SK-N-SH (cell line): Measurements from ENCODE around the gene PIK3C2B. TPM values are rescaled to one million over a fixed set of nuclear protein-coding genes. Genes with fewer than 3 reads are reported as not detected.
"Not testable (repeated sequence)": the region's sequence is repeated elsewhere in the genome, so short reads cannot be mapped to it uniquely, and the experiment has no call there.

Source experiments
- CTCF ChIA-PET: fragments of 300-600, 350-600 bp; formaldehyde crosslinking; extraction: SDS; loops from one replicate; lab custom pipeline; 2021; lab: Yijun Ruan, JAX
- POLR2A ChIA-PET: fragments of 350-600 bp; sonication (Branson Sonifier 250); formaldehyde crosslinking; extraction: SDS; loops from one replicate; lab custom pipeline; 2020; ENCODE audit warnings: antibody characterized with exemption, inconsistent platforms; lab: Yijun Ruan, JAX
- DNase-seq: peaks from one replicate; pipeline ENCODE4 v3.0.0; 2012
- H2AFZ ChIP-seq: fragments of 200-600 bp; sonication (generic); 2 replicates; pipeline ENCODE4 v1.8.1; 2016; ENCODE audit warnings: antibody characterized with exemption, mild to moderate bottlenecking, low read depth
- H3F3A ChIP-seq: fragments of 200-600 bp; sonication (generic); replicated peaks from 2 replicates; pipeline ENCODE3; 2016; ENCODE audit warnings: antibody characterized with exemption, mild to moderate bottlenecking; ENCODE audit not compliant: insufficient read depth
- H3K27ac ChIP-seq, 2 experiments: fragments of 200-500 bp in 1 of 2; fragments of 200-600 bp in 1 of 2; sonication (Bioruptor generic) in 1 of 2; sonication (generic), shearing (Covaris generic) in 1 of 2; 2 replicates each; pipeline versions ENCODE4 v1.5.1 to v1.6.1; 2014 to 2016; ENCODE audit warnings: low read depth in 2 of 2, inconsistent platforms in 1 of 2, low read length in 1 of 2, mild to moderate bottlenecking in 1 of 2, mixed read lengths in 1 of 2
- H3K27me3 ChIP-seq: fragments of 200-600 bp; sonication (generic), shearing (Covaris generic); 2 replicates; pipeline ENCODE4 v1.6.1; 2016; ENCODE audit warnings: mixed run types; ENCODE audit not compliant: insufficient read depth
- H3K36me3 ChIP-seq, 2 experiments: fragments of 200-500 bp in 1 of 2; fragments of 200-600 bp in 1 of 2; sonication (Bioruptor generic) in 1 of 2; sonication (generic) in 1 of 2; replicated peaks in 1 of 2; 2 replicates each; pipeline versions ENCODE3 to v1.5.1; 2014 to 2016; ENCODE audit warnings: low read length in 1 of 2, mild to moderate bottlenecking in 1 of 2; ENCODE audit not compliant: insufficient read depth in 2 of 2, control insufficient read depth in 1 of 2
- H3K4me1 ChIP-seq, 2 experiments: fragments of 200-500 bp in 1 of 2; fragments of 200-600 bp in 1 of 2; sonication (Bioruptor generic) in 1 of 2; sonication (generic), shearing (Covaris generic) in 1 of 2; 2 replicates each; pipeline versions ENCODE4 v1.5.1 to v1.6.1; 2014 to 2016; ENCODE audit warnings: low read depth in 1 of 2, low read length in 1 of 2, mixed run types in 1 of 2; ENCODE audit not compliant: insufficient read depth in 2 of 2, control insufficient read depth in 1 of 2
- H3K4me2 ChIP-seq: fragments of 200-600 bp; sonication (generic), shearing (Covaris generic); 2 replicates; pipeline ENCODE4 v1.6.1; 2017; ENCODE audit warnings: mixed run types
- H3K4me3 ChIP-seq, 2 experiments: fragments of 200-500 bp in 1 of 2; fragments of 200-600 bp in 1 of 2; sonication (Bioruptor generic) in 1 of 2; sonication (generic), shearing (Covaris generic) in 1 of 2; 2 replicates each; pipeline versions ENCODE4 v1.5.1 to v1.8.1; 2014 to 2016; ENCODE audit warnings: low read depth in 2 of 2, inconsistent platforms in 1 of 2, low read length in 1 of 2, mild to moderate bottlenecking in 1 of 2, mixed read lengths in 1 of 2, moderate library complexity in 1 of 2
- H3K79me2 ChIP-seq: fragments of 200-600 bp; sonication (generic); 2 replicates; pipeline ENCODE4 v1.8.1; 2017; ENCODE audit warnings: mild to moderate bottlenecking; ENCODE audit not compliant: insufficient read depth
- H3K9ac ChIP-seq: fragments of 200-600 bp; sonication (generic); 2 replicates; pipeline ENCODE4 v1.6.1; 2017; ENCODE audit warnings: mixed run types
- H3K9me2 ChIP-seq: fragments of 200-600 bp; sonication (generic); 2 replicates; pipeline ENCODE4 v1.6.1; 2017; ENCODE audit warnings: mixed run types
- H3K9me3 ChIP-seq: fragments of 200-600 bp; sonication (generic); 2 replicates; pipeline ENCODE4 v1.6.1; 2017; ENCODE audit warnings: mixed run types, mild to moderate bottlenecking, moderate library complexity
- H4K20me1 ChIP-seq: fragments of 200-600 bp; sonication (generic); 2 replicates; pipeline ENCODE4 v1.6.1; 2017; ENCODE audit warnings: mild to moderate bottlenecking, mixed run types; ENCODE audit not compliant: insufficient read depth
- ELF1 ChIP-seq: IDR thresholded peaks from 2 replicates; pipeline ENCODE4 v1.4.0; 2012
- TCF12 ChIP-seq: IDR thresholded peaks from 2 replicates; pipeline ENCODE4 v1.4.0; 2012
- WGBS: methylation state at CpG from one replicate; pipeline ENCODE4 v1.1.6; 2017; ENCODE audit warnings: low lambda C conversion rate; 5-methylcytosine and 5-hydroxymethylcytosine counted together
- polyA plus RNA-seq, 3 experiments: library from polyadenylated mRNA; depleted of rRNA; stranded (reverse); fragments of >200 nt; gene quantifications; 2 replicates each; pipeline ENCODE4 v1.2.3, GENCODE V29; 2012
- TF ChIP-seq, protein P1 (sequence below): IDR thresholded peaks from 2 replicates; pipeline ENCODE4 v1.6.1; 2012; ENCODE audit warnings: mild to moderate bottlenecking, low read depth, low read length, moderate library complexity

PIK3C2B gene
- polyA plus RNA-seq, 1 of the 3 experiments (the other 2 are of a cell fraction): 6.5 TPM

DNA sequence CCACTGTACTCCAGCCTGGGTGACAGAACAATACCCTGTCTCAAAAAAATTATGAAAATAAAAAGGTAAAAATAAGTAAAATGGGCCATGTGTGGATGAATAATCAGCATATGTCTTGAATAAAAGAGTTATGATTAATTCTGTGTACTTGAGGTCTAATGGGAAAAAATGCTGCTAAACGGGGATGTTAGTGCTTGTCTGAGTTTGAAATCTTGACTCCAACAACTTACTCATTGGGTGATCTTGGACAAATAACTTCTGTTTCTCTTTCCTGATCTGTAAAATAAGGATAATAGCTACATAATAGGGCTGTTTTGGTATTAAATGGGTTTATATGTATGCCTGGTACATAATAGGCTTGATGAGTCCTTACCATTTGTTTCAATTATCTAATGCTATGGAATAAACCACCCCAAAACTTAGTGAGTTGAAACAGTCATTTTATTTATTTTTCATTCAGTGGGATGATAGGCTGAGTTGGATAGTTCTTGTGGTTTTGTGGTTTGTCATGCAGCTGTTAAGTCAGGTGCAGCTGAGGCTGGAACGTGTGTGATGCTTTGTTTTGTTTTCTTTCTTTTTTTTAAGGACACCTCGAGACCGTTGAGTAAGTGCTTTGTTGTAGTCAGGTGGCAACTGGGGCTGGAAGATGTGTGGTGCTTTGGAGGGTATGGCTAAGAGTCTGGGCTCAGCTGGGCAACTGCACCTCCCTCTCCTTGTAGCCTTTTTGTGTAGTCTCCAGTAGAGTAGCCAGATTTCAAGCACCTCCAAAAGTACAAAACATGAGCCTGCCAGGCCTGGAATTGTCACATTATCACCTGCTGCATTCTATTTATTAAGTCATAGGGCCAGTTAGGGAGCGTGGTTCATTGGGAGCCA, 26.5 kb upstream of the PIK3C2B start:
- Histone ChIP-seq H3F3A (peaks cover 11% of the 10 kb centered on the region), H3K27ac (peak overlapping the region in 1 of 2 experiments; percentile 43; a peak in 2 of 4 replicates), H3K9me2 (no peaks in the 10 kb centered on the region), H3K27me3 (no peaks in the 10 kb centered on the region), H3K4me3 (no peak overlapping the region), H3K4me2 (no peak overlapping the region), H3K4me1 (peaks cover 4 to 6% of the 10 kb centered on the region in 2 experiments; a peak in 1 of 4 replicates), H3K79me2 (peaks cover 98% of the 10 kb centered on the region), H3K9me3 (0 out of 2 replicates have a peak, but pooled peaks cover 3% of the 10 kb centered on the region), H3K36me3 (peaks cover 10 to 46% of the 10 kb centered on the region in 2 experiments), H2AFZ (no peak overlapping the region), H3K9ac (no peak overlapping the region), H4K20me1 (peaks cover 23% of the 10 kb centered on the region)
- 79% methylated on average over 5 of the region's 5 CpGs for WGBS
- POLR2A ChIA-PET: no interaction called here
- TF ChIP-seq TCF12: 0 out of 2 replicates have a peak, but pooled peaks have one; percentile 9
- TF ChIP-seq, protein P1, sequence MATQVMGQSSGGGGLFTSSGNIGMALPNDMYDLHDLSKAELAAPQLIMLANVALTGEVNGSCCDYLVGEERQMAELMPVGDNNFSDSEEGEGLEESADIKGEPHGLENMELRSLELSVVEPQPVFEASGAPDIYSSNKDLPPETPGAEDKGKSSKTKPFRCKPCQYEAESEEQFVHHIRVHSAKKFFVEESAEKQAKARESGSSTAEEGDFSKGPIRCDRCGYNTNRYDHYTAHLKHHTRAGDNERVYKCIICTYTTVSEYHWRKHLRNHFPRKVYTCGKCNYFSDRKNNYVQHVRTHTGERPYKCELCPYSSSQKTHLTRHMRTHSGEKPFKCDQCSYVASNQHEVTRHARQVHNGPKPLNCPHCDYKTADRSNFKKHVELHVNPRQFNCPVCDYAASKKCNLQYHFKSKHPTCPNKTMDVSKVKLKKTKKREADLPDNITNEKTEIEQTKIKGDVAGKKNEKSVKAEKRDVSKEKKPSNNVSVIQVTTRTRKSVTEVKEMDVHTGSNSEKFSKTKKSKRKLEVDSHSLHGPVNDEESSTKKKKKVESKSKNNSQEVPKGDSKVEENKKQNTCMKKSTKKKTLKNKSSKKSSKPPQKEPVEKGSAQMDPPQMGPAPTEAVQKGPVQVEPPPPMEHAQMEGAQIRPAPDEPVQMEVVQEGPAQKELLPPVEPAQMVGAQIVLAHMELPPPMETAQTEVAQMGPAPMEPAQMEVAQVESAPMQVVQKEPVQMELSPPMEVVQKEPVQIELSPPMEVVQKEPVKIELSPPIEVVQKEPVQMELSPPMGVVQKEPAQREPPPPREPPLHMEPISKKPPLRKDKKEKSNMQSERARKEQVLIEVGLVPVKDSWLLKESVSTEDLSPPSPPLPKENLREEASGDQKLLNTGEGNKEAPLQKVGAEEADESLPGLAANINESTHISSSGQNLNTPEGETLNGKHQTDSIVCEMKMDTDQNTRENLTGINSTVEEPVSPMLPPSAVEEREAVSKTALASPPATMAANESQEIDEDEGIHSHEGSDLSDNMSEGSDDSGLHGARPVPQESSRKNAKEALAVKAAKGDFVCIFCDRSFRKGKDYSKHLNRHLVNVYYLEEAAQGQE: no peak
- TF ChIP-seq ELF1: no peak
- no peak for DNase-seq
- CTCF ChIA-PET: interaction anchor here (0.9 kb wide), 2 partner anchors 103 to 286 kb away, joined by 3 read pairs; no protein-coding TSS in a partner anchor

DNA sequence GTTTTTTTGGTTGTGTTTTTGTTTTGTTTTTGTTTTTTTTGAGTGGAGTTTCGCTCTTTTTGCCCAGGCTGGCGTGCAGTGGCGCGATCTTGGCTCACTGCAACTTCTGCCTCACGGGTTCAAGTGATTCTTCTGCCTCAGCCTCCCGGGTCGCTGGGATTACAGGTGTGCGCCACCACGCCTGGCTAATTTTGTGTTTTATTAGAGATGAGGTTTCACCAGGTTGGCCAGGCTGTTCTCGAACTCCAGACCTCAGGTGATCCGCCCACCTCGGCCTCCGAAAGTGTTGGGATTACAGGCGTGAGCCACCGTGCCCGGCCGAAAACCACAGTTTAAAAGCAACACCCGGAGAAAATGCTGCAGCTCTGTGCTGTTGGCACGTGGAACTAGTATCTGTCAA, 22.8 kb upstream of the PIK3C2B start:
- H3K4me3 ChIP-seq: peak overlapping the region; percentile 61 to 73
- H4K20me1 ChIP-seq: peaks cover 15% of the 10 kb centered on the region
- H3K79me2 ChIP-seq: peaks cover 61% of the 10 kb centered on the region
- H3K4me1 ChIP-seq, DNase-seq, H3K27ac ChIP-seq, H3K27me3 ChIP-seq, H3K9me2 ChIP-seq, H3K9me3 ChIP-seq, H2AFZ ChIP-seq: not testable (repeated sequence)
- ChIA-PET CTCF (interaction anchor here (0.7 to 3.7 kb wide), 4 partner anchors 14 to 87 kb away, joined by 3 to 15 read pairs (median 4); partner anchors contain the start of gene PIK3C2B), POLR2A (interaction anchor here (0.9 to 3.2 kb wide), 6 partner anchors 10 to 158 kb away, joined by 3 to 51 read pairs (median 4); partner anchors contain the start of genes PIK3C2B and PLEKHA6)
- peaks cover 0 to 16% of the 10 kb centered on the region in 2 experiments for H3K36me3 ChIP-seq
- H3F3A ChIP-seq: peaks cover 11% of the 10 kb centered on the region
- WGBS: 85% methylated on average over 19 of the region's 19 CpGs
- H3K4me2 ChIP-seq: peak overlapping the region; percentile 75
- H3K9ac ChIP-seq: peak overlapping the region; percentile 93; the same call in 1 of the 2 replicates
